Stimulated activated CD8-positive, alpha-beta memory T cell treated with anti-CD3 and anti-CD28 coated beads, Interleukin-4, amount 100 ng/mL, for 4 hours (primary cell): Measurements from ENCODE around the gene TNS3.

Source experiments
- DNase-seq, 2 donors: peaks; one replicate each; pipeline ENCODE4 v3.0.0-alpha.2; 2020; ENCODE audit warnings: low read depth in 2 of 2, low spot score in 1 of 2

The TNS3 gene

DNA sequence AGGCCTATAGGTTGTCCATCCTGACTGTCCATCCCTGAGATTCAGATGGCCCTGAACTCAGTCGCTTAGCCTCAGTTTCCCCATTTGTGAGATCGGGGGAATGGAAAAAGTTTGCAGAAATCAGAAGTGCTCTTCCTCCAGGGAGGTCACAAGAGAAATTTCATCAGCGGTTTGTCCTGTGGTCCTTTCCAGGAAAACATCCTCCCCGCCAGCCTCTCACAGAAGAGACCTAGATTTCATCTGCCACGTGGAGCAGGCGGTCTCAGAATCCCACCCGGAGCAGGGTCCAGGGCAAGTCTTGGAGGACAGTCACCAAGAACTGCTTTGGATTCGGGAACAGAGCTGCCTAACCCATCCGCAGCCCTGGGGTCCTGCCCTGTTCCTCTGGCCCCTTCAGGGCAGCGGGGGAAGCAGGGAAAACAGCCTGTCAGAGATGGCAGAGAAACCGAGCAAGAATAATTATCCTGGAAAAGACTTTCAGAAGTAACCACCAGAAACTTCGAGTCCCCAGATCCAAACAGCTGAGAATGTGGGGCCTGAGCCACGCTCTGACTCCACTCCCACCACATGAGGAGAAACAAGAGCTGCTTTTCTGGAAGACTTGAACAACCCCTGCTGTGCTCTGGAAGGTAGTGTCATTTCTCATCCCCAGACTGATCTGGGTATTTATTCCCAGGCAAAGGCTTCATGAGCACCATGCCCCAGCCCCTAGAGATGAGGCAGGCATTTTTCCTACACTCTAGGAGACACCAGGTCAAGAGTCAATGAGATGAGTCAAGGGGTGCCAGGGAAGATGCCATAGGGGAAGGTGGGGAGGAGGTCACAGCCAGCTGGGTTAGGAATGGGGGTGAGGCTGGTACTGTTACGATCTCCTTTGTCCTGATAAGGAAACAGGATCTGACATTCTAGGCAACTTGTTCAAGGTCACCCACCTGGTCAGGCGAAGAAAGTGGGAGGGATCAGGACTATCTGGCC lies 1.1 kb upstream of the TNS3 start:
- no peak for DNase-seq

DNA sequence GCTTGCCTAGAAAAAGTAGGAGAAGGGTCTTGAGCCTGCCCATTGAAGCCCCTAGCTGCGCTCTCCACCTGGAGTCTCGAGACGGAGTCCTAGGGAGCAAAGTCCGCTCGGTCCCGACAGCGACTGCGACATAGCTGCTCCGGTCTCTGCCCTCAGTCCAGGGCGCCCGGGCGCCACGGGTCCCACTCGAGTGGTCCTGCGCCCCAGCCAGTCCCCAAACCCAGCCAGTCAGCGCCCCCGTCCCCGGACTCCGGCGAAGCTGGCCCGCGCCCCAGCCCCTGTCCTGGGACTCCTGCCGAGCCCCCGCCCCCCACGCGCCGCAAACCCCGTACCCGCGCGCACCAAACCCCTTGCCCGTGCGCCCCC lies 490 bp downstream of the TNS3 start:
- no peak for DNase-seq

DNA sequence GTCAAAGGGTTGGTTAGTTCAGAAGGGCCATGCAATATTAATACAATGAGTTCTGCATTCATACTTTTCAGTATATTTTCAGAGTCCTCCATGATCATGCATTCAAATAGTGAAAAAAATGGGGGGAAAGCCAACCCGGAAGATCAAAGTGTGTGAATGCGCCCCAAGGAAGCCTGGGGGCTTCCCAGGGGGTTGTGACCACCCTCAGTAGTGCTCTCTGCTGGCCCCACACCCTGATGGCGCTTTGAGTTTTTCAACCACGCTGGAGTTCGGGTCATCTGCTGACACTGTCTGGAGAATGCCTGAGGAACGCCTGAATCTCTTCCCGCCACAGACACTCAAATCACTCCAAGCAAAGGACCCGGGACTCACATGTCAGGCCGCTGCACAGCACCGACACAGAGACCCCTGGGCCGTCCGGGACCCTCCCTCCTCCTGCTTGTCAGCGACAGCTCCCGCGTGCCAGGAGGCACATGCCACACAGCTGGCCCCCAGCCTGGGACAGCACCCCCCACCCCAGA lies 1.0 kb downstream of the TNS3 start:
- no peak for DNase-seq

DNA sequence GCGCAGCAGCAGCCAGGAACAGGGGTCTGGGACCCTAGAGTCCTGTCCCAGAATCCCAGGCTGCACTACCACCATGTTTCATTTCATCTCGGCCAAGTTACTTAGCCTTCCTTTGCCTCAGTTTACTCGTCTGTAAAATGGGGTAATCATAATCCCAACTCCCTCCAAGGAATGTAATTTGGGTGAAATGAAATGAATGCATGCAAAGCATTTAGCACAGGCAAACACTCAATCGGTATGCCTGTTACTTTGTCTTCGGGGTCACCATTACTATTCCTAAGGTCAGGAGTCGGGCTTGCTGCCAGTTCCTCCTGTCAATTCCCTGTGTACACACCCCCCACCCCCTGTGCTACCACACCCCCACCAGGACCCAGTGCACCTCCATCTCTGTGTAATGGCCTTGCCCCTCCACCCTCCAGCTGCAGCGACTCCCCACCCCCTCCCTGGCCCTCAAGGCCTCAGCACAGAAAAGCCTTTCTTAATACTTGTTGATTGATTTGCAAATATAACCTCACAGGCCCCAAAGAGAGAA lies 1.7 kb downstream of the TNS3 start:
- DNase-seq = no peak

DNA sequence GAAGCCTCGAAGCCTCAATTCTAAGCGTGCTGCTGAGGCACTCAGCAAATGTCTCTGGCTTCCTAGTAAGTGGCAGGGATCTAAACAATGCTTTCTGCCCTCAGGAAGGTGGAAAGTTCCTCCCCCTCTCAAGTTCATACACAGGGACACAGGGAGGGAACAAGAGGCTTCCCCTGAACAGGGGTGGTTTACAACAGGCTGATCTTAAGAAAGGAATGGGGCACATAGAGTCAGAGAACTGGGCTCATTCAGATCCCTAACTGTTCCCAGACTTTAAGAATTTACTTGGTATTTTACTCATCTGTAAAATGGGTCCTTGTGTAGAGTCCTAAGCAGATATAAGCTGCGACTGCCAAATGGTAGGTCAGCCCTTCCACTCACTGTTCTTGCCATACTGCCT lies 2.5 kb downstream of the TNS3 start:
- no peak for DNase-seq

DNA sequence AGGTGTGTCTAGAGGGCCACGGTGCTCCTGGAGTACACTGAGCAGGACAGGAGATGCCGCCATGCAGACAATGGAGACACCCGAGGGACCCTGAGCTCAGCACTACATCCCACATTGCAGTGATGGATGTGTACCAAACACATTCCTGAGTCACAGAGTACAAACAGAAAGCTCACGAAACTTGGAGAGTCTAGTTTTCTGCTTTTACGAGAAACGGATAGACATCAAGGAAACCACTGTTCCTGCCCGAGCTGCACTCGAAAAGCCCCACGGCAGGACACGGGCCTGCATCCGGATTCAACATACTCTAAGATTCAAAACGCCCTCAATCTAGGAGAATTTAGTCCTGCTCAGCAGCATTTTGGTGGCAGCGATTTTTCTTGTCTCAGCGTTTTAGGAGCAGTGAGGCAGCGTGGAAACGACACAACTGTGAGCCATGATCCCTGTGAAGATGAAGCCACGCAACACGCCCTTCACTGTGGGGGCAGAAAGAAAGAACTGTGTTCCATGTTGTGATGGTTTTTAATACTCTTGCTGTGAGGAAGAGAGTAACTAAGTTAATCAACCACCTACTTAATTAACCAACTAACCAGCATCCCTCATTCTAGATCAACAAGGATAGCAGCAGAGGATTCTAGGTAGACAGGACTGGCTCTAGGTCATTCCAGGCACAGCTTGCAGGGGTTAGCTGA lies 3.2 kb downstream of the TNS3 start:
- no peak for DNase-seq

DNA sequence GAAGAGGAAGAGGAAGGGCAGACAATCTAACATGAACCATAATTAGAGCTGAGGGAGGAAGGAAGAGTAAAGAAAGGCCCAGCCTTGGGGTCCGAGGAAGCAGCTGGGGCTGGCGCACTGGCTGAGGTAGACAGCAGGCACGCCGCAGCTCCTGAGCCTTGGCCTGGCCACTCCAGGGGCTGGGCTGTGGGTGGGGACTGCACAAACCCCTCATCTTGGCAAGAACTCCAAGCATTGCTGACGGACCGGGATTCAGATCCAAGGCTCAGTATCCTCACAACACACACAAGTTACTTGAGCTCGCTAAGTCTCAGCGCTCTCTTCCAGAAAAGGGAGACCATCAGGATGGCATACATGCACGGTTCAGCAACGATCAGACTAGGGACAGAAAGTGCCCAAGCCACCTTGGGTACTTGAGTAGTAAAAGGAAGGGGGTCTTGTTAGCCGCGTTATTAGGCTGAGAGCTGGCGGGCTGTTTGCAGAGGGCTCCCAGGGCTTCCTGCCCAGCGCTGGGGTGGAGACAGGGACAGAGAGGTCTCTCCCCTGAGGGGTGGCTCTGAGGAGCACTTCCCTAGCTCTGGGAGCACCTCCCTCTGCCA lies 4.5 kb downstream of the TNS3 start:
- DNase-seq = no peak

DNA sequence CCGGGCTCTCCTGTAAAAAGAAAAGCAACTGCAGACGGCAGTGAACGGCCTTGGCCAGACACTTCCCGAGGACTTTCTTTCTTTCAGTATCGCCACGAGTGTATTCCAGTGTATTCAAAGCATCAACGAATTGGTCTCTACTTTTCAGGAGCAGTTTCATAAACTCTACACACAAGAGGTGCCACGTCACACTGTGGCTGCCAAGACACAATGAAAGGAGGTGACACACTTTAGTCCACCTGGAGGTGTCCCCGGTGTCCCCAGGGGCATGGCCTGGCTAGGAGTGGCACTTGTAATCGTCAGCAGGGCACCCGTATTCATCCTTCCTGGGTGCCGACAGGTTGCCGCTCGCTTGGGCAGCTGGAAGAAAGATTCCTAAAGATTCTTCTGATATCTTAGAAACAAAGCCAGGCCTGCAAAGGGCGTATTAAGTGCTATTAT lies 5.0 kb downstream of the TNS3 start:
- no peak for DNase-seq

DNA sequence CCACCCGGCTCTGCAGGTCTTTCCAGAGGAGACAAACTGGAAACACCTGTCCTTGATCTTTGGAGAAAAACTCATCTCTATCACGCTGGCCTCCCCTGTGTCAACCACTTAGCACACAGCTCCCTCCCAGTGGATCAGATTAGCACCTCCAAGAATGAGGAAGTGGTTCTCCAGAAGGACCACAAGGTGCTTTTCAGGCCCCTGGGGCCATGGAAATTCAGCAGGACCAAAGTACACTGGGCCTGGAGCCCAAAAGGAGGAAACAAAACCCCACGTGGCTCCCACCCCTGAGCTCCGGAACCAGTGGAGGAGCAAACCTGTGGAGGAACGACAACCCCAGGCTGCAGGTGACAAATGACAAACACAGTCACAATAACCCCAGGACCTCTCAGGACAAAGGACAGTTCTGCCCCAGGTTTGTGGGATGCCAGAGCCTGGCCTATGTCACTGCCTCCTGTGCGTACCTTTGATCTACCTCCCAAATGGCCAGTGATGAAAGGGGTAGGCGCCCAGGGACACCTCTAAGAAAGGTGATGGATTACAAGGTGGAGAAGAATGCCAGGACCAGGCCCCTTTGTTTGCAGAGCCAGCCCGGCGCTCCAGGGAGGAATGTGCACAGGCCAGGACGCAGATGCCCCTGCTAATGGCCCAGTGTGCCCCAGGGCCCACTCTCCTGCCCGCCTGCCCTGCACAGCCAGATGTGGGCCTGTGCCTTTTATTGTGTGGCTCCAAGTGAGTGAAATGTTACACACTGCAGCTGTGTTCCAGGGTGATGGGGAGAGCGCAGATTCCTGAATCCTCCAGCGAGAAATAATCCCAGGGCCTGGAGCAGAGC lies 5.7 kb downstream of the TNS3 start:
- no peak for DNase-seq

DNA sequence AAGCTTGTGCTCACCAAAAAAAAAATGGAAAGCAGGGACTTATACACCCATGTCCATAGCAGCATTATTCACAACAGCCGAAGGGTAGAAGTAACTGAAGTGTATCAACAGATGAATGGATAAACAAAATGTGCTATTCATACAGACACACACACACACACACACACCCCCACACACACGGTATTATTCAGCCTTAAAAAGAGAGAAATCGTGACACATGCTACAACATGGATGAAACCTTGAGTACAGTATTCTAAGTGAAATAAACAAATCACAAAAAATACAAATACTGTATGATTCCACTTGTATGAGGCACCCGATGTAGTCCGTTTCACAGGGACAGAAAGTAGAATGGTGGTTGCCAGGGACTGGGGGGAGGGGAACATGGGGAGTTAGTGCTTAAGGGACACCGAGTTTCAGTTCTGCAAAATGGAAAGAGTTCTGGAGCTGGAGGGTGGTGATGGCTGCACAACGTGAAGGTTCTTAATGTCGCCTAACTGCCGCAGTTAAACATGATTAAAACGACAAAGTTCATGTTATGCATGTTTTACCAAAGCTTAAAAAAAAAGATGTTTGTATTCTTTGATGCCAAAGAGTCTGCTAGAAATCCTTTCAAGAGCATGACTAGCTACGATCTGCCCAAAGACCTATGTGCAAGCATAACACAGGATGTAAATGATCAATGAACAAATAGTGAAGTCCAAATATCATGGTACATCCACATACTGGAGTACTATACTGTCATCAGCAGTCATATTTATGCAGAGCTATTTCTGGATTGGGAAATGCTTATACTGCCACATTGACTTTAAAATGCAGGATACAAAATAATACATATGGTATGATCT lies 7.2 kb downstream of the TNS3 start:
- no peak for DNase-seq

DNA sequence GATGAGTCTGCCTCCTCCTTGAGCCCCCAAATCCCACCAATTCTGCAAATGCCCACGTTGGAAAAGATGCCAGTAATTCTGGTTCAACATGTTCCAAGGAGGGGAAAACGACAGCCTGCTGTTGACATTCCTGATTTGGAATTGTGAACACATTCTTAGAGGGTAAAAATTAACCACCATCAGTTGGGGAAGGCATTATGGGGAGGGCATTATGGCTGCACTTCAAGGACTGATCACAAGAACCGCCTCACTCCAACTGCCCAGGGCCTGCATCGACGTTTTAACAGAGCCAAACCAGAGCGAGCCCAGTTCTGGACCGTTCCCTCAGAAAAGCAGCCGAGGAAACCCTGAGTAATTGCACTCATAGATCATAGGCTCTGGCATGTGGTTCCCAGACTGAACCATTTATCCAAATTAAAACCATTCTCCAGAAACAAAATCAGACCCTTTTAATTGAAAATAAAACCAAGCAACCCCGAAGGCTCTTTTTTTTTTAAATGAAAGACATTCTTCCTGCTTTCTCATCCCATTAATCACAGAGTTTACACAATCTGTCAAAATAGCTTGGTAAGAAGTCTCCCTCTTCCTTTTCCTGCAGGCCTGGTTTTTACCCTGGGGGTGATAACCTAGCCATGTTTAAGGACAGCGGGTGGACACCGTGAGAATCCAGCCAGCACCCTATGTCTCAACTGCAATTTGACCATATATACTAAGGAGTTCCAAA lies 8.0 kb downstream of the TNS3 start:
- DNase-seq = no peak

DNA sequence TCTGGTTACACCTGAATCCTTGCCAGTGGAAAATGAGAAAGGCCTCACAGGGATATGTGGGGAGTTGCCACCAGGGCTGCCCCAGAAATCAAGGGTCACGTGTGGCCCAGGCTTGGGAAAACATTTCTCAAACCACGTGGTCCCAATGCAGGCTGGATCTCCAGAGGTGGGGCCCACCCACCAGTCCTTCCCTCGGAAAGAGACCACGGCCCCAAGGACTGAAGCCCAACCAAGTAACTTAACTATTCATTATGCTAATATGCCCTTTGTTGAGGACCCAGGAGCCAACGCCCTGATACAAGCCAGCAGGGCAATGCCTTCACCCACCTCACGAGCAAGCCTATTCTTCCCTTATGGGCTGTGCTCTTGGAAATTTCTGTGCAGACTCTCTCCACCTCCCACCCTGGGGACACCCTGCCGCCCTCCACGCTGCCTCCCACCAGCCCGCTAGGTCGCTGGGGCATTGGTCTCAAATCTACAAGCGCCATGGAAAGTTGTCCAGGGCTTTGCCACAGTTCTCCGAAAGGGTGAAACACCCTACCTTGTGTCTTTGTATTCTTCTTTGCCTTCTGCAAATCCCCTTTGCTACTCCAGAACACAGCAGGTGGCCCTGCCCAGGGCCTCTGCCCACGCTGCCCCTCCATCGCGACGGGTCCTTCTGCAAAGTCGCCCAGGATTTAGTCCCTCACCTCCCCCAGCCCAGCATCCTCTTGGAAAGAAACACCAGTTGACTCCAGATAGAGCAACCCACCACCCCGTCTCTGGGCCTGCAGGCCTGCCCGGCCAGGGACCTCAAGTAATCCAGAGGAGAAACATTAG lies 8.8 kb downstream of the TNS3 start:
- DNase-seq = no peak

DNA sequence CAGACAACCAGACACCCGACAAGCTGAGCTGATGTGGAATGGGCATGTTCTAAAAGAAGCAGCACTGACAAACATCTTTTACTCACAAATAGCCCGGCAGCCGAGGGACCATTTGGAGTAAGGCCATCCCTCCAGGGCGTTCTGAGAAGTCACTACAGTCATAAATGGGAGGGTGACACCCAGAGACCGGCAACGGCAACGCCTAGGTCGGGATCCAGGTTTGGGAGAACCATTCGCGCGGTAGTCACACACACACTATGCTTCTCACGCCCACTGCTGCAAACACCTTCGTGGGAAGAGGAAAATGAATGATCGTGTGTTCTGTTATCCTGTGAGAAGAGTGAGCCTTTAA lies 9.8 kb downstream of the TNS3 start:
- no peak for DNase-seq

DNA sequence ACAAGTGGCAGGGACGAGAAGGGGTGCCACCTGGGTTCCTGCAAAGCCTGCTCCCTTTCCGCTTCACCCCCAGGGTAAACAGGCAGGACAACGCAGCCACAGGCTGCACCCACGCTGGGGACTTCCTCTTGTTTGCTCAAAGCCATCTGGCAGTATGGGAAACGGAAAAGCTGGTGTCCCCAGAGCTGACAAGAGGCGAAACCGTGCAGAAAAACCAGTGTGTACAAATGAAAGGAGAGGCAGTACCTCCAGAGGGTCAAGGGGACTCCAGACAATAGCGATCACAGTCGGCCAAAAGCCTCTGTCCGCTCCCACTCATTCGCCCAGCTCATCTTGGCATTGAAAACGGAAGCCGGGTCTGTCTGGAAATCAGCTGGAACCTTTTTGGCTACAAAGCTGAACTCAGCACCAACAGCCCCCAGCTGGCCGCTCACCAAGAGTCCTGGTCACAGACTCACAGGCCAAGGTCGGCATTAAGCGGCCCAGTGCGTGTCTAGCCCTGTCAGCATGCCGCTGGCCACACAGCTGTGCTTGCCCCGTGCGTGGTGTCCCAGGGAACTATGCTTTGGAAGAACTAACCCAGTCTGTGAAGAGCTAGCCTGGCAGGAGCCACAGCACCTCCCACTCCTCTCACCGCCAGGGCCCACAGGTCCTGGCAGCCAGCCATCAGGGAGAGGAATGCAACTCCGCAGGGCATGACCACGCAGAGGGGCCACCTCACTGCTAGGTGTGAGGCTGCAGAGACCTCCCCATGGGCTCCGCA lies 10.4 kb downstream of the TNS3 start:
- DNase-seq = no peak

DNA sequence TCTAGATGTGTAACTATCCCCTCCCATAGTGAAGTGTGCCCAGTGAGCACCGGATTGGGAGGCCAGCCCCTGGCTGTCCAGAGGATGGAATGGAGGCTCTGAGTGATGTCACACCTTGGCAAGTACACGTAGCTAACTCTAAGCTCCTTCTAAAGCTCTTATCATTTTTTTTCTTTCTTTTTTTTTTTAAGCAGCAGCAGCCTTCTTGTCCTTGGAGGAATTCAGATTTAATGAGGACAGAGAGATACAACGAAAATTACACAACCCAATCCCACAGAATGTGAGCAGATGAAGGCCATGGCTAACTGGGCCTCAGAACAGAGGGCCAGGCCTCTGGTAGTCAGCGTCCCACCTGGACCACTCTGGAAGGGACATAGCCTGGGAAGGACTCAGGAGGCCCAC lies 11.3 kb downstream of the TNS3 start:
- no peak for DNase-seq

DNA sequence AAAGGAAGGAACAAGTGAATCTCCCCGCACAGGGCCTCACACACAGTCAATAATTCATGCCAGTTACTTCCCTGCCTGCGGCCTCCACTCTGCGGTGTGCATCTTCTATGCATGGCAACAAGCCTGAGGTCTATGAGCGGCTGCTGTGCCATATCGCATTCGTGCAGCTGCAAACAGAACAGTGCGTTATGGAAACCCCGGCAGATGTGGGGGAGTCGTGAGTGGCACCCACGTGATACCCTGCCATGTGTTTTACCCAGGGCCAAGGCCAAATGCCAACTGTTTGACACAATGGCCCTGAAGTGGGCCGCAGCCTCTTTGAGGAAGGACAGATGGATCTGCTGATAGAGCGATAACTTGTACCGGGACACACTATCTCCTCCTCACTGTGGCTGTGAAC lies 13.4 kb downstream of the TNS3 start:
- no peak for DNase-seq

DNA sequence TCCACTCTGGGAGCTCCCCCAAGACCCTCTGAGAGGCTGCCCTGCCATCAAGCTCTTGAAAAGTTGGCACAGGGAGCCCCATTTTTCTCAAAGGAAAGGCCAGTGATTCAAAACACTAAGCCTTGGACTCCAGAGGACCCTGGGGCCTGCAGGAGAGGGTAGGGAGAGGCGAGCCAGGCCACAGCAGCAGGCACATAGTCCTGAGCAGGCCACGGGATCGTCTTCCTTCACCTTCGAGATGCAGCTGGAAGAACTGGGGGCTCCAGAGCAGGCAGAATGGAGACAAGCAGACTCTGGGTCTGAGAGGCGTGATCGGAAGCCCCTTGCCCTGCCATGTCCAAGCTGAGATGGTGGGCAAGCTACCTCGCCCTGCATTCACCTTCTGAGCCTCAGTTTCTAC lies 13.9 kb downstream of the TNS3 start:
- DNase-seq = no peak
